Prostate gland (tissue), 2 donors: ENCODE data around the gene MPC1. TPM values are rescaled to one million over a fixed set of nuclear protein-coding genes. Genes with fewer than 3 reads are reported as not detected.

ENCODE experiments used
- DNase-seq: peaks from one replicate; pipeline ENCODE4 v3.0.0-alpha.2; 2019; ENCODE audit warnings: low spot score
- H3K27ac ChIP-seq, 2 donors: fragments of 200-600 bp; sonication (generic); 2 replicates each; pipeline ENCODE4 v1.5.1; 2017 to 2019
- H3K27me3 ChIP-seq: fragments of 200-600 bp; sonication (generic); replicated peaks from 2 replicates; pipeline ENCODE4 v1.5.1; 2019; ENCODE audit not compliant: insufficient read depth
- H3K36me3 ChIP-seq, 2 donors: fragments of 200-600 bp; sonication (generic); 1 replicate in 1 of 2; 2 replicates in 1 of 2; pipeline versions ENCODE4 v1.5.1 to v1.8.1; 2017 to 2019
- H3K4me1 ChIP-seq: fragments of 200-600 bp; sonication (generic); replicated peaks from 2 replicates; pipeline ENCODE4 v1.5.1; 2019
- H3K4me3 ChIP-seq, 2 donors: fragments of 200-600 bp; sonication (generic); 2 replicates each; pipeline ENCODE4 v1.5.1; 2017 to 2019
- H3K9me3 ChIP-seq: fragments of 200-600 bp; sonication (generic); 2 replicates; pipeline ENCODE4 v1.5.1; 2017
- POLR2A ChIP-seq: fragments of 450-650 bp; IDR thresholded peaks from one replicate; pipeline ENCODE4 v1.6.1; 2016; ENCODE audit warnings: antibody characterized with exemption, mild to moderate bottlenecking
- POLR2AphosphoS5 ChIP-seq: sonication (generic); formaldehyde crosslinking; IDR thresholded peaks from one replicate; pipeline ENCODE4 v1.6.1; 2017; ENCODE audit warnings: antibody characterized with exemption
- WGBS: methylation state at CpG from one replicate; pipeline ENCODE4 v1.1.5; 2018; 5-methylcytosine and 5-hydroxymethylcytosine counted together
- intact Hi-C: fragments of 100-400 bp; cut with DNase I; formaldehyde crosslinking; loops from one replicate; pipeline ENCODE4 v1.14.2; 2022
- total RNA-seq, 2 donors: library from RNA; depleted of rRNA; stranded (reverse); fragments of >200 nt; gene quantifications; one replicate each; pipeline ENCODE4 v1.1.0, GENCODE V29; 2016
- TF ChIP-seq, protein P1 (sequence below), 4 experiments: fragments of 200-600 bp in 2 of 4; fragments of 450-650 bp in 2 of 4; sonication (generic) in 2 of 4; IDR thresholded peaks; 1 replicate in 3 of 4; 2 replicates in 1 of 4; pipeline ENCODE4 v1.5.1; 2016 to 2019; ENCODE audit warnings: antibody characterized with exemption in 4 of 4, mild to moderate bottlenecking in 2 of 4, moderate library complexity in 2 of 4

Gene MPC1
- total RNA-seq, 2 donors from 2014 or later, result 25.3 to 58.9 TPM

DNA sequence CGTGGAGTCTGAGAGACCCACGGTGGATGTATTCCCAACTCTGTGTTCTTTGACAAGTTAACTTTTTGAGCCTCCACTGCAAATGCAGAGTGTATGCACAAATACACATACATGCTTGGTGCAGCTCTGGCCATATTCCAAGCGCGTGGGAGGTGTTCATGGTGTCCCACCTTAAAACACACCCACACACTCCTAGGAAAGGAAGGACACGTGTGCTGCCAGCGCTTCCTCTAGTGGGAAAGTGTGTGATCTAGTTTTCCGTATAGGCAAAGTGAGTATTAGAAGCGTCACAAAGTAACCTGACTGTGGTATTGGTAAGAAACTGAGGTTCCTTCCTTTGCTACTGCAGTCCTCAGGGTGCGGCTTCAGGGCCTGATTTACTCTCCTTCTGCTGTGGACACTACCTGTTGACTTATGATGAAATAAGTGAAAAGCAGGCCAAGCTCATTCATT lies 36.0 kb upstream of the MPC1 start:
- H3K27me3 ChIP-seq, result no peaks in the 10 kb centered on the region
- no peaks in the 10 kb centered on the region for H3K36me3 ChIP-seq
- 90% methylated on average over 9 of the region's 9 CpGs for WGBS
- TF ChIP-seq POLR2AphosphoS5 (no peak), POLR2A (no peak)
- TF ChIP-seq, protein P1, sequence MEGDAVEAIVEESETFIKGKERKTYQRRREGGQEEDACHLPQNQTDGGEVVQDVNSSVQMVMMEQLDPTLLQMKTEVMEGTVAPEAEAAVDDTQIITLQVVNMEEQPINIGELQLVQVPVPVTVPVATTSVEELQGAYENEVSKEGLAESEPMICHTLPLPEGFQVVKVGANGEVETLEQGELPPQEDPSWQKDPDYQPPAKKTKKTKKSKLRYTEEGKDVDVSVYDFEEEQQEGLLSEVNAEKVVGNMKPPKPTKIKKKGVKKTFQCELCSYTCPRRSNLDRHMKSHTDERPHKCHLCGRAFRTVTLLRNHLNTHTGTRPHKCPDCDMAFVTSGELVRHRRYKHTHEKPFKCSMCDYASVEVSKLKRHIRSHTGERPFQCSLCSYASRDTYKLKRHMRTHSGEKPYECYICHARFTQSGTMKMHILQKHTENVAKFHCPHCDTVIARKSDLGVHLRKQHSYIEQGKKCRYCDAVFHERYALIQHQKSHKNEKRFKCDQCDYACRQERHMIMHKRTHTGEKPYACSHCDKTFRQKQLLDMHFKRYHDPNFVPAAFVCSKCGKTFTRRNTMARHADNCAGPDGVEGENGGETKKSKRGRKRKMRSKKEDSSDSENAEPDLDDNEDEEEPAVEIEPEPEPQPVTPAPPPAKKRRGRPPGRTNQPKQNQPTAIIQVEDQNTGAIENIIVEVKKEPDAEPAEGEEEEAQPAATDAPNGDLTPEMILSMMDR (IDR thresholded peaks at IDR 0.05), result no peak
- no peak overlapping the region for H3K27ac ChIP-seq
- H3K9me3 ChIP-seq, result no peaks in the 10 kb centered on the region
- no peak for DNase-seq
- no peaks in the 10 kb centered on the region for H3K4me1 ChIP-seq
- H3K4me3 ChIP-seq, result no peak overlapping the region
- intact Hi-C loops, result no loop called here

DNA sequence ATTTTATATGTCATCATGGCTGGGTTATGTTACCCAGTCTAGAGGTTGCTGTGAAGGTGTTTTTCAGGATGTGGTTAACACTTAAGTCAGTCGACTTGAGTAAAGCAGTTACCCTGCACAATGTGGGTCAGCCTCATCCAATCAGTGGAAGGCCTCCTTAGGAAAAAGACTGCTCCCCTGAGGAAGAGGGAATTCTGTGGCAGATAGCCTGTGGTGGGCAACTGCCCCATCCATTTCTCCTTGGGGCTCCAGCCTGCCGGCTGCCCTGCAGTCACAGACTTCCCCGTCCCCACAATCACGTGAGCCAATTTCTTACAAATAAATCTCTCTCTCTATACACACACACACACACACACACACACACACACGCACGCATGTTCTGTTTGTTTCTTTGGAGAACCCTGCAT lies 34.5 kb upstream of the MPC1 start:
- no peaks in the 10 kb centered on the region for H3K4me1 ChIP-seq
- H3K27me3 ChIP-seq, result no peaks in the 10 kb centered on the region
- H3K36me3 ChIP-seq, result no peaks in the 10 kb centered on the region
- no peak for DNase-seq
- H3K27ac ChIP-seq, result no peak overlapping the region
- intact Hi-C loops, result no loop called here
- 86% methylated on average over 6 of the region's 6 CpGs for WGBS
- H3K9me3 ChIP-seq, result no peaks in the 10 kb centered on the region
- TF ChIP-seq, protein P1 (IDR thresholded peaks at IDR 0.05), result no peak
- TF ChIP-seq POLR2A (no peak), POLR2AphosphoS5 (no peak)
- H3K4me3 ChIP-seq, result no peak overlapping the region

DNA sequence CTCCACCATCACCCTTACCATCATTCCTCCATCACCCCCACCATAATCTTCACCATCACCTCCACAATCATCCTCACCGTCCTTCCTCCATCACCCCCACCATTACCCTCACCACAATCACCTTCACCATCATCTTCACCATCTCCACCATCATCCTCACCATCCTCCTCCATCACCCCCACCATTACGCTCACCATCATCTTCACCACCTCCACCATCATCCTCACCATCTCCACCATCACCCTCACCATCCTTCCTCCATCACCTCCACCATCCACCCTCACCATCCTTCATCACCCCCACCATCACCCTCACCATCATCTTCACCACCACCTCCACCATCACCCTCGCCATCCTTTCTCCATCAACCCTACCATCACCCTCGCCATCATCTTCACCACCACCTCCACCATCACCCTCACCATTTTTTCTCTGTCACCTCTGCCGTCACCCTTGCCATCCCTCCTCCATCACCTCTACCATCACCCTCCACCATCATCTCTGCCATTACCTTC lies 33.1 kb upstream of the MPC1 start:
- intact Hi-C loops, result no loop called here
- Histone ChIP-seq H3K36me3 (no peaks in the 10 kb centered on the region), H3K27me3 (no peaks in the 10 kb centered on the region), H3K4me1 (no peaks in the 10 kb centered on the region), H3K27ac (no peak overlapping the region), H3K9me3 (no peaks in the 10 kb centered on the region), H3K4me3 (no peak overlapping the region)
- TF ChIP-seq, protein P1 (IDR thresholded peaks at IDR 0.05), result no peak
- TF ChIP-seq POLR2A (no peak), POLR2AphosphoS5 (no peak)
- 86% methylated on average over 5 of the region's 5 CpGs for WGBS
- DNase-seq, result no peak

DNA sequence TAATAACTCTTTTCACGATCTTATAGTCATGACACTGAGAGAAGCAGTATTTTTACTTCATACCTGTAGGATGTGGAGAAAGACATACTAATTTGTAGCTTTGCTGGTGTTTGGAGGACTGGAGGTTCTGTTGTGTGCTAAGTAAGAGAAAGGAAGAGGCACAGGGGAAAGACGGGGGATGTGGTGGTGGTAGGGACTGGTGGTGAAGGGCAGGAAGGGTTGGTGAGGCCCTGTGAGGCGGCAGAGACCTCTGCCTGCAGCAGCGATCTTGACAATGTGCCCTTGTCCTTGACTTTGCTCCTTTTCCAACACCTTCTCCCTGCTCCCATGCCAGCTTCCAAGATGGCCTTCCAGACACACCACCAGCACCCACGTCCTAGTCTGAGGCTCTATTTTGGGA lies 32.6 kb upstream of the MPC1 start:
- H3K27me3 ChIP-seq, result no peaks in the 10 kb centered on the region
- TF ChIP-seq, protein P1 (IDR thresholded peaks at IDR 0.05), result no peak
- TF ChIP-seq POLR2AphosphoS5, result no peak
- TF ChIP-seq POLR2A, result no peak
- no peak overlapping the region for H3K4me3 ChIP-seq
- no peak overlapping the region for H3K27ac ChIP-seq
- 88% methylated on average over 5 of the region's 5 CpGs for WGBS
- DNase-seq, result no peak
- H3K36me3 ChIP-seq, result no peaks in the 10 kb centered on the region
- H3K4me1 ChIP-seq, result no peaks in the 10 kb centered on the region
- H3K9me3 ChIP-seq, result no peaks in the 10 kb centered on the region
- intact Hi-C loops, result no loop called here

DNA sequence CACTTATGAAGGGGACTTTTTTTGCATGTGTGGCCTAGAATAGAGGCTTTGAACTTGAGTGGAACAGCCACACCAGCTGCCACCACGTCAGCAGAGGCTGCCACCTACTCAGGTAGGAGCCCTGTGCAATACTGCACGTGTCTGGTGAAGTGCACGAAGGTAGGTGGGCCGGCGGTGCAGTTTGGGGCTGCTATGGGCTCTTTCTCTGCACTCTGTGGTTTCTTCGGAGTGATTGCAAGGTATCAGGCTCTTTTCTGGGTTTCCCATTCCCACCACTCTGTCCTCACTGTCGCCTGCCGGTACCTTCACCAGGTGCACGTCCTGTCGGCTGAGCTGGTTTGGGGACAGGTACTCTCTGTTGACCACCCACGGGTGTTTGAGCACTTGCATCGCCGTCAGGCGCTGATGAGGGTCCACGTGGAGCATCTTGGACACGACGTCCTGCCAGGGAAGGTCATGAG lies 30.8 kb upstream of the MPC1 start:
- Histone ChIP-seq H3K4me3 (no peak overlapping the region), H3K27ac (no peak overlapping the region), H3K4me1 (no peaks in the 10 kb centered on the region), H3K27me3 (no peaks in the 10 kb centered on the region), H3K9me3 (no peaks in the 10 kb centered on the region), H3K36me3 (no peaks in the 10 kb centered on the region)
- intact Hi-C loops, result no loop called here
- no peak for TF ChIP-seq POLR2AphosphoS5
- TF ChIP-seq, protein P1 (IDR thresholded peaks at IDR 0.05), result no peak
- no peak for TF ChIP-seq POLR2A
- 91% methylated on average over 17 of the region's 17 CpGs for WGBS
- no peak for DNase-seq
